ENCODE measurements around the gene ZFP91. TPM values are rescaled to one million over a fixed set of nuclear protein-coding genes. Genes with fewer than 3 reads are reported as not detected.

The ZFP91 gene
- polyA plus RNA-seq, 2 of the 4 experiments (the other 2 are of a cell fraction) = 48.5 to 66.9 TPM

GRCh38 chr11:58561394-58562098 is 17.3 kb upstream of the ZFP91 start (continued):
- TF ChIP-seq SREBF2 (IDR thresholded peaks at IDR 0.05) (no peak), POLR2A (IDR thresholded peaks at IDR 0.05; ENCODE audit: low read length) (no peak)

GRCh38 chr11:58562375-58562800 is 16.5 kb upstream of the ZFP91 start:
- peak overlapping the region; percentile 63 to 80 for H3K27ac ChIP-seq
- DNase-seq (ENCODE audit: low read depth in 1 of 2, low spot score in 1 of 2) = no peak
- no peaks in the 10 kb centered on the region for H3K9me3 ChIP-seq
- no peak for FAIRE-seq
- H3K4me3 ChIP-seq = no peak overlapping the region
- TF ChIP-seq ZC3H11A (IDR thresholded peaks at IDR 0.05) = no peak
- TF ChIP-seq FOSL2 (IDR thresholded peaks at IDR 0.05) = no peak
- no peak for TF ChIP-seq FOSL2 (CRISPR knock-in tag; IDR thresholded peaks at IDR 0.05)
- no peak for TF ChIP-seq EP300 (IDR thresholded peaks at IDR 0.05)
- no peak for TF ChIP-seq HES2 (IDR thresholded peaks at IDR 0.05)
- no peak for TF ChIP-seq MAFK (IDR thresholded peaks at IDR 0.05; ENCODE audit: partially characterized antibody)
- no peak for TF ChIP-seq HEYL (CRISPR knock-in tag; IDR thresholded peaks at IDR 0.05)
- TF ChIP-seq PHF8 (IDR thresholded peaks at IDR 0.05; ENCODE audit: borderline replicate concordance, low read depth) = no peak
- no peak for TF ChIP-seq RNF2 (IDR thresholded peaks at IDR 0.05; ENCODE audit: borderline replicate concordance, low read depth)
- TF ChIP-seq HOXB5 (CRISPR knock-in tag; IDR thresholded peaks at IDR 0.05) = no peak
- peak overlapping the region; percentile 76 for H3K4me2 ChIP-seq
- ChIA-PET POLR2A (no interaction called here), CTCF (no interaction called here)
- ATAC-seq = peak in 1 of 2 experiments; percentile 43; a peak in 2 of 6 replicates
- peaks cover 27% of the 10 kb centered on the region for H3K4me1 ChIP-seq

GRCh38 chr11:58564231-58564630 is 14.6 kb upstream of the ZFP91 start:
- CTCF ChIA-PET = interaction anchor here (1.2 to 2.1 kb wide), 4 partner anchors 9 to 572 kb away, joined by 4 to 7 read pairs (median 6); no protein-coding TSS in a partner anchor

More at GRCh38 chr11:58564231-58564630, 14.6 kb upstream of the ZFP91 start:
- ATAC-seq (no peak), FAIRE-seq (no peak), DNase-seq (ENCODE audit: low read depth in 1 of 2, low spot score in 1 of 2) (no peak)
- Histone ChIP-seq H3K4me3 (no peak overlapping the region), H3K4me2 (no peak overlapping the region), H3K27ac (no peak overlapping the region), H3K9me3 (no peaks in the 10 kb centered on the region), H3K4me1 (peaks cover 32% of the 10 kb centered on the region)
- TF ChIP-seq JUN (IDR thresholded peaks at IDR 0.05) (no peak), FOSB (CRISPR knock-in tag; IDR thresholded peaks at IDR 0.05) (no peak), POLR2A (IDR thresholded peaks at IDR 0.05; ENCODE audit: low read length) (no peak), FOSL2 (IDR thresholded peaks at IDR 0.05) (no peak), FOSL2 (CRISPR knock-in tag; IDR thresholded peaks at IDR 0.05) (no peak), REST (IDR thresholded peaks at IDR 0.05) (no peak), EHF (CRISPR knock-in tag; IDR thresholded peaks at IDR 0.05) (no peak), ELK1 (IDR thresholded peaks at IDR 0.05; ENCODE audit: low read depth, low read length) (no peak), E2F6 (IDR thresholded peaks at IDR 0.05; ENCODE audit: borderline replicate concordance, low read depth) (no peak), BCL3 (IDR thresholded peaks at IDR 0.05) (no peak), KDM1A (IDR thresholded peaks at IDR 0.05; ENCODE audit: low read depth) (no peak), TFCP2L1 (CRISPR knock-in tag; IDR thresholded peaks at IDR 0.05) (no peak), TP53 (CRISPR knock-in tag; IDR thresholded peaks at IDR 0.05) (no peak), GATA3 (IDR thresholded peaks at IDR 0.05; ENCODE audit: borderline replicate concordance) (no peak), NPAS2 (CRISPR knock-in tag; IDR thresholded peaks at IDR 0.05; ENCODE audit: borderline replicate concordance) (no peak), MAFK (IDR thresholded peaks at IDR 0.05; ENCODE audit: partially characterized antibody) (no peak)
- POLR2A ChIA-PET = no interaction called here
